HepG2 (cell line): ENCODE measurements around the gene PDSS2. TPM values are rescaled to one million over a fixed set of nuclear protein-coding genes. Genes with fewer than 3 reads are reported as not detected.

ENCODE experiments used
- ATAC-seq: fragments of 200-7000 bp; cut with Tn5 transposase; 3 replicates; pipeline ENCODE4 v1.9.1; 2020; ENCODE audit warnings: mild to moderate bottlenecking, moderate library complexity
- BruUV-seq: library from RNA; stranded (reverse); fragments of 400-500 nt; replicated peaks from 2 replicates; lab custom pipeline; 2021; lab: Mats Ljungman, UMichigan
- CTCF ChIA-PET: fragments of 300-600 bp; formaldehyde crosslinking; extraction: SDS; loops from one replicate; lab custom pipeline; 2021; ENCODE audit warnings: low total read pairs, inconsistent platforms, low intra/inter-chr PET ratio; lab: Yijun Ruan, JAX
- POLR2A ChIA-PET: fragments of 350-600 bp; sonication (Branson Sonifier 250); formaldehyde crosslinking; loops from one replicate; lab custom pipeline; 2020; ENCODE audit warnings: antibody characterized with exemption, inconsistent platforms; lab: Yijun Ruan, JAX
- DNase-seq: peaks from one replicate; pipeline ENCODE4 v3.0.0-alpha.2; 2015; ENCODE audit warnings: low spot score
- FAIRE-seq: peaks from 3 replicates; lab custom pipeline; 2011; peaks lifted over from hg19 to GRCh38; lab: Jason Lieb, UNC
- H2AFZ ChIP-seq: one replicate; pipeline ENCODE4 v1.6.1; 2011; ENCODE audit warnings: low read length, inconsistent platforms
- H3K27ac ChIP-seq: fragments of 300-600 bp; 3 replicates; pipeline ENCODE4 v1.8.0; 2011; ENCODE audit warnings: mixed run types, mild to moderate bottlenecking, mixed read lengths, low read length, inconsistent platforms; ENCODE audit not compliant: insufficient read depth; ENCODE audit errors: extremely low read length
- H3K27me3 ChIP-seq, 2 experiments: fragments of 200-600 bp in 1 of 2; 2 replicates in 1 of 2; 3 replicates in 1 of 2; pipeline versions ENCODE4 v1.6.0 to v1.8.0; 2011; ENCODE audit warnings: low read length in 2 of 2, mild to moderate bottlenecking in 2 of 2, moderate library complexity in 2 of 2, inconsistent platforms in 1 of 2; ENCODE audit not compliant: insufficient read depth in 2 of 2, control insufficient read depth in 1 of 2
- H3K36me3 ChIP-seq, 2 experiments: fragments of 200-600 bp in 1 of 2; replicated peaks in 1 of 2; 2 replicates in 1 of 2; 3 replicates in 1 of 2; pipeline versions ENCODE4 v1.5.1 to v1.8.0; 2011; ENCODE audit warnings: low read length in 2 of 2, inconsistent platforms in 1 of 2; ENCODE audit not compliant: insufficient read depth in 2 of 2, control insufficient read depth in 1 of 2
- H3K4me1 ChIP-seq: 2 replicates; pipeline ENCODE4 v1.5.1; 2012; ENCODE audit warnings: low read length, inconsistent platforms; ENCODE audit not compliant: insufficient read depth
- H3K4me2 ChIP-seq: 2 replicates; pipeline ENCODE4 v1.6.0; 2011; ENCODE audit warnings: low read depth, low read length, inconsistent platforms
- H3K4me3 ChIP-seq, 3 experiments: fragments of 200-600 bp in 1 of 3; sonication (generic), shearing (Covaris generic) in 1 of 3; replicated peaks in 1 of 3; 2 replicates each; pipeline ENCODE4 v1.5.1; 2011 to 2016; ENCODE audit warnings: low read length in 3 of 3, inconsistent platforms in 2 of 3, low read depth in 2 of 3, mild to moderate bottlenecking in 2 of 3, control low read depth in 1 of 3, mixed read lengths in 1 of 3; ENCODE audit not compliant: insufficient read depth in 1 of 3
- H3K79me2 ChIP-seq: one replicate; pipeline ENCODE4 v1.6.1; 2011; ENCODE audit warnings: low read length, inconsistent platforms; ENCODE audit not compliant: insufficient read depth
- H3K9ac ChIP-seq: 2 replicates; pipeline ENCODE4 v1.6.0; 2011; ENCODE audit warnings: mild to moderate bottlenecking, low read depth, low read length, inconsistent platforms; ENCODE audit not compliant: insufficient read depth
- H3K9me3 ChIP-seq: 2 replicates; pipeline ENCODE4 v1.5.1; 2012; ENCODE audit warnings: mild to moderate bottlenecking, low read length
- H4K20me1 ChIP-seq: 2 replicates; pipeline ENCODE4 v1.6.0; 2011; ENCODE audit warnings: inconsistent platforms, mild to moderate bottlenecking, low read length, moderate library complexity; ENCODE audit not compliant: insufficient read depth
- FLYWCH1 ChIP-seq: sonication (generic); formaldehyde crosslinking; IDR thresholded peaks from 2 replicates; pipeline ENCODE4 v1.8.1; 2023; ENCODE audit warnings: mild to moderate bottlenecking, missing genetic modification reagents
- ISL2 ChIP-seq: sonication (generic); formaldehyde crosslinking; IDR thresholded peaks from 2 replicates; pipeline ENCODE4 v1.5.0; 2020; ENCODE audit warnings: missing genetic modification reagents
- MAFF ChIP-seq: IDR thresholded peaks from 2 replicates; pipeline ENCODE4 v1.6.1; 2011; ENCODE audit warnings: low read depth, low read length, improper control_type of control experiment
- MAFK ChIP-seq, 2 experiments: IDR thresholded peaks in 1 of 2; conservative IDR thresholded peaks in 1 of 2; 2 replicates each; pipeline ENCODE4 v1.6.1; 2011; ENCODE audit warnings: improper control_type of control experiment in 2 of 2, low read length in 2 of 2
- ZBTB42 ChIP-seq: sonication (generic); formaldehyde crosslinking; IDR thresholded peaks from 2 replicates; pipeline ENCODE4 v1.5.0; 2020; ENCODE audit warnings: mild to moderate bottlenecking, missing genetic modification reagents
- ZNF282 ChIP-seq: fragments of 450-650 bp; IDR thresholded peaks from 2 replicates; pipeline ENCODE4 v1.6.1; 2018; ENCODE audit not compliant: partially characterized antibody
- ZNF792 ChIP-seq: IDR thresholded peaks from 2 replicates; pipeline ENCODE4 v1.6.1; 2016
- WGBS: methylation state at CpG from one replicate; pipeline ENCODE4 v1.1.6; 2017; ENCODE audit warnings: low lambda C conversion rate; 5-methylcytosine and 5-hydroxymethylcytosine counted together
- in situ Hi-C: cut with HindIII; loops from 2 replicates; pipeline ENCODE4 v1.10.0; 2017; ENCODE audit warnings: low pct_unique_long_range_greater_than_20kb; ENCODE audit not compliant: extremely low pct_ligation_motif_present
- intact Hi-C: fragments of 100-400 bp; cut with micrococcal nuclease; formaldehyde crosslinking; loops from one replicate; pipeline ENCODE4 v1.10.0; 2022; ENCODE audit not compliant: unreplicated experiment
- polyA plus RNA-seq, 8 experiments: library from polyadenylated mRNA; depleted of rRNA in 3 of 8; stranded (reverse) in 7 of 8; unstranded in 1 of 8; fragments of >200 nt; fragmentation: Illumina TruSeq in 4 of 8; extraction: Trizol in 4 of 8; gene quantifications; 2 replicates each; pipeline versions ENCODE4 v1.2.1 to v1.2.3, GENCODE V29; 2011 to 2016; ENCODE audit warnings: low read depth in 4 of 8, missing spikeins in 1 of 8, mixed read lengths in 1 of 8; ENCODE audit not compliant: insufficient read depth in 1 of 8
- total RNA-seq, 5 experiments: library from RNA; depleted of rRNA; stranded (reverse); fragments of >200 nt; fragmentation: Illumina TruSeq; extraction: Trizol; gene quantifications; 2 replicates each; pipeline ENCODE4 v1.2.3, GENCODE V29; 2016; ENCODE audit warnings: low read depth in 1 of 5
- TF ChIP-seq, protein P1 (sequence below): sonication (generic); formaldehyde crosslinking; IDR thresholded peaks from 2 replicates; pipeline ENCODE4 v1.5.0; 2020; ENCODE audit warnings: missing genetic modification reagents, mild to moderate bottlenecking, borderline replicate concordance

The PDSS2 gene
- total and polyA plus RNA-seq, 2 of the 13 experiments (the other 11 are each of a cell fraction or from before 2014, with no cell fraction given), result 16.2 to 17.0 TPM

GRCh38 chr6:107246972-107247615 lies 212.3 kb downstream of the PDSS2 start (continued):
- TF ChIP-seq, protein P1, sequence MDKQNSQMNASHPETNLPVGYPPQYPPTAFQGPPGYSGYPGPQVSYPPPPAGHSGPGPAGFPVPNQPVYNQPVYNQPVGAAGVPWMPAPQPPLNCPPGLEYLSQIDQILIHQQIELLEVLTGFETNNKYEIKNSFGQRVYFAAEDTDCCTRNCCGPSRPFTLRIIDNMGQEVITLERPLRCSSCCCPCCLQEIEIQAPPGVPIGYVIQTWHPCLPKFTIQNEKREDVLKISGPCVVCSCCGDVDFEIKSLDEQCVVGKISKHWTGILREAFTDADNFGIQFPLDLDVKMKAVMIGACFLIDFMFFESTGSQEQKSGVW (CRISPR knock-in tag), result no peak
- TF ChIP-seq ISL2 (CRISPR knock-in tag), result no peak
- no peak for TF ChIP-seq FLYWCH1 (CRISPR knock-in tag)
- no peak for TF ChIP-seq ZNF282
- TF ChIP-seq ZBTB42 (CRISPR knock-in tag), result no peak

DNA sequence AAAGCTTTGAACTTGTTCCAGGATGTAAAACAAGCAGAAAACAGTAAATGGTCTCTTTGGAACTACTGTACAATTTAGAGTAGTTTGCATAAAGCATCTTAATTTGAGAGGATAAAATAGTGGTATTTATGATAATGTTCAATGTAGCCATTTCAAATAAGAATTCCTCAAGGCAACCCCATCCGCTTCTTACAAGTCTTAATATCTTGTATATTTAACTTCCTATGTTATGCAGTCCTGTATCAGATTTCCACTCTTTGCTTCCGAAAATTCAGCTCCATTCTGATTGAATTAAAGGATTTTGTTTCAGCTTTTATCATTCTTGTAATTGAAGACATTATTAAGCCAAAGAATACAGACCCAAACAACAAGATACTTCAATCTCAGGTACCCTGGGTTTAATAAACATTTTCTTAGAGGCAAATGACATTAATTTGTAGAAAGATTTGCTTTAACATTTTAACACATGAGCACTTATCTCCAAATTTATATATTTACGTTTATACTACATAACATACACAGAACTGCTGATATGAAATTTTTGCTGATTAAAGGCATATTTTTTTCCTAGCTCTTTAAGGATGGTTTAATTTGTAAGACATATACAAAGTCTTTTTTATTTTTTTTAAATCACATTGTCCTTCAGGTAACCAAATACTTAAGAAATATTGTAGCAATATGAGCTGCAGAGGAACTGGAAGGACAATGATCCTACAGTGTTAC lies 213.0 kb downstream of the PDSS2 start:
- Histone ChIP-seq H3K4me1 (peaks cover 18% of the 10 kb centered on the region), H3K4me2 (no peak overlapping the region), H2AFZ (no peak overlapping the region), H3K9ac (no peak overlapping the region), H3K79me2 (no peaks in the 10 kb centered on the region), H3K4me3 (no peak overlapping the region), H4K20me1 (no peaks in the 10 kb centered on the region), H3K27me3 (no peaks in the 10 kb centered on the region), H3K27ac (no peak overlapping the region), H3K36me3 (peaks cover 0 to 2% of the 10 kb centered on the region in 2 experiments; a peak in 1 of 5 replicates), H3K9me3 (no peaks in the 10 kb centered on the region)
- ChIA-PET POLR2A (no interaction called here), CTCF (no interaction called here)
- FAIRE-seq (no peak), ATAC-seq (no peak), DNase-seq (no peak)
- 93% methylated on average over 3 of the region's 3 CpGs for WGBS
- BruUV-seq, result no TSS peak
- TF ChIP-seq MAFF (peak; percentile 55), MAFK (conservative IDR thresholded peaks at IDR 0.05 in 1 of 2, IDR thresholded peaks at IDR 0.05 in 1 of 2; ENCODE audit: low read length in 2 of 2) (peak; percentile 67 to 78), ZNF792 (no peak)
- intact Hi-C loops (no loop called here), in situ Hi-C loops (no loop called here)
